GM23338 (cell line): ENCODE results near the gene PCDHA9. TPM values are rescaled to one million over a fixed set of nuclear protein-coding genes. Genes with fewer than 3 reads are reported as not detected.

Source experiments
- ATAC-seq: fragments of 200-7000 bp; cut with Tn5 transposase; 3 replicates; pipeline ENCODE4 v1.9.1; 2020
- DNase-seq: peaks from one replicate; pipeline ENCODE4 v3.0.0-alpha.2; 2015; ENCODE audit warnings: low spot score
- H2AFZ ChIP-seq: fragments of 200-600 bp; sonication (generic); 2 replicates; pipeline ENCODE4 v1.8.0; 2016; ENCODE audit warnings: antibody characterized with exemption, mild to moderate bottlenecking, moderate library complexity
- H3F3A ChIP-seq: fragments of 200-600 bp; sonication (generic); replicated peaks from 2 replicates; pipeline ENCODE4 v1.8.0; 2017; ENCODE audit warnings: antibody characterized with exemption, mixed run types, low read depth
- H3K27ac ChIP-seq: fragments of 200-600 bp; sonication (generic); 2 replicates; pipeline ENCODE4 v1.6.1; 2016; ENCODE audit warnings: low read depth
- H3K27me3 ChIP-seq: fragments of 200-600 bp; sonication (generic); 2 replicates; pipeline ENCODE4 v1.8.0; 2016; ENCODE audit warnings: mild to moderate bottlenecking, mixed run types, moderate library complexity; ENCODE audit not compliant: insufficient read depth
- H3K36me3 ChIP-seq: fragments of 200-600 bp; sonication (generic); 2 replicates; pipeline ENCODE4 v1.8.0; 2016; ENCODE audit warnings: mild to moderate bottlenecking; ENCODE audit not compliant: insufficient read depth
- H3K4me1 ChIP-seq: fragments of 200-600 bp; sonication (generic); 2 replicates; pipeline ENCODE4 v1.8.0; 2016; ENCODE audit warnings: mild to moderate bottlenecking, moderate library complexity; ENCODE audit not compliant: insufficient read depth
- H3K4me2 ChIP-seq: fragments of 200-600 bp; sonication (generic); 2 replicates; pipeline ENCODE4 v1.7.1; 2017; ENCODE audit warnings: mixed run types
- H3K4me3 ChIP-seq: fragments of 200-600 bp; sonication (generic); 2 replicates; pipeline ENCODE4 v1.6.1; 2016; ENCODE audit warnings: mixed run types
- H3K79me2 ChIP-seq: fragments of 200-600 bp; sonication (generic); replicated peaks from 2 replicates; pipeline ENCODE4 v1.8.0; 2017; ENCODE audit warnings: mild to moderate bottlenecking; ENCODE audit not compliant: insufficient read depth
- H3K9me2 ChIP-seq: fragments of 200-600 bp; sonication (generic); 2 replicates; pipeline ENCODE4 v1.8.0; 2017; ENCODE audit not compliant: insufficient read depth
- H4K20me1 ChIP-seq: fragments of 200-600 bp; sonication (generic); replicated peaks from 2 replicates; pipeline ENCODE4 v1.8.0; 2017; ENCODE audit warnings: mild to moderate bottlenecking; ENCODE audit not compliant: insufficient read depth
- H3K27ac Mint-ChIP-seq: 2 replicates; pipeline ENCODE4 v1.8.0; 2020; ENCODE audit warnings: inconsistent platforms, mild to moderate bottlenecking, moderate library complexity, mixed read lengths
- H3K27me3 Mint-ChIP-seq: 3 replicates; pipeline ENCODE4 v1.8.0; 2022; ENCODE audit warnings: low read depth, mild to moderate bottlenecking, moderate library complexity, mixed read lengths, inconsistent platforms; ENCODE audit not compliant: insufficient read depth, poor library complexity
- H3K36me3 Mint-ChIP-seq: 3 replicates; pipeline ENCODE4 v1.8.0; 2021; ENCODE audit warnings: low read depth, mild to moderate bottlenecking, inconsistent platforms, moderate library complexity, mixed read lengths
- H3K4me1 Mint-ChIP-seq: 3 replicates; pipeline ENCODE4 v1.8.0; 2020; ENCODE audit warnings: mild to moderate bottlenecking, inconsistent platforms, mixed read lengths
- H3K4me3 Mint-ChIP-seq: 3 replicates; pipeline ENCODE4 v1.8.0; 2021; ENCODE audit warnings: moderate library complexity, mild to moderate bottlenecking, inconsistent platforms, mixed read lengths
- H3K9me3 Mint-ChIP-seq: 3 replicates; pipeline ENCODE4 v1.8.0; 2020; ENCODE audit warnings: moderate library complexity, mild to moderate bottlenecking, inconsistent platforms, mixed read lengths
- CREB1 ChIP-seq: fragments of 250-450 bp; sonication (Bioruptor Pico); IDR thresholded peaks from 2 replicates; pipeline ENCODE4 v1.5.0; 2020; ENCODE audit warnings: low read depth, mild to moderate bottlenecking, moderate library complexity
- CTCF ChIP-seq, 2 experiments: fragments of 200-600 bp in 1 of 2; sonication (generic) in 1 of 2; conservative IDR thresholded peaks; 2 replicates each; pipeline versions ENCODE4 v1.5.1 to v1.6.1; 2016 to 2017; ENCODE audit warnings: antibody characterized with exemption in 2 of 2, low read depth in 2 of 2, mild to moderate bottlenecking in 2 of 2, moderate library complexity in 1 of 2
- ETS1 ChIP-seq: IDR thresholded peaks from 2 replicates; pipeline ENCODE4 v1.6.1; 2016; ENCODE audit warnings: antibody characterized with exemption
- EZH2 ChIP-seq: fragments of 200-600 bp; sonication (generic); IDR thresholded peaks from one replicate; pipeline ENCODE4 v1.8.0; 2017; ENCODE audit warnings: antibody characterized with exemption, mild to moderate bottlenecking, low read depth; ENCODE audit not compliant: unreplicated experiment
- EZH2phosphoT487 ChIP-seq: fragments of 200-600 bp; sonication (generic); IDR thresholded peaks from one replicate; pipeline ENCODE4 v1.8.1; 2018; ENCODE audit warnings: antibody characterized with exemption; ENCODE audit not compliant: unreplicated experiment
- JUNB ChIP-seq: IDR thresholded peaks from one replicate; pipeline ENCODE4 v1.6.1; 2016; ENCODE audit warnings: antibody characterized with exemption; ENCODE audit not compliant: unreplicated experiment
- NANOG ChIP-seq: IDR thresholded peaks from 2 replicates; pipeline ENCODE4 v1.6.1; 2016; ENCODE audit warnings: antibody characterized with exemption, borderline replicate concordance
- POLR2AphosphoS5 ChIP-seq: IDR thresholded peaks from 2 replicates; pipeline ENCODE4 v1.6.1; 2016; ENCODE audit warnings: antibody characterized with exemption, low read depth
- REST ChIP-seq: IDR thresholded peaks from one replicate; pipeline ENCODE4 v1.6.1; 2018; ENCODE audit warnings: antibody characterized with exemption; ENCODE audit not compliant: unreplicated experiment
- STAT1 ChIP-seq: IDR thresholded peaks from one replicate; pipeline ENCODE4 v1.6.1; 2016; ENCODE audit warnings: antibody characterized with exemption; ENCODE audit not compliant: unreplicated experiment
- ZNF114 ChIP-seq: fragments of 250-450 bp; sonication (Bioruptor Pico); IDR thresholded peaks from 2 replicates; pipeline ENCODE4 v1.5.0; 2020; ENCODE audit warnings: mild to moderate bottlenecking, moderate library complexity
- ZNF331 ChIP-seq: fragments of 250-450 bp; sonication (Bioruptor Pico); IDR thresholded peaks from 2 replicates; pipeline ENCODE4 v1.5.0; 2020; ENCODE audit warnings: low read depth, mild to moderate bottlenecking, moderate library complexity
- ZNF462 ChIP-seq: fragments of 250-450 bp; sonication (Bioruptor Pico); IDR thresholded peaks from 2 replicates; pipeline ENCODE4 v1.5.0; 2020; ENCODE audit warnings: mild to moderate bottlenecking, moderate library complexity
- polyA plus RNA-seq: library from polyadenylated mRNA; unstranded; fragments of >200 nt; fragmentation: Nextera tagmentation; extraction: Ambion mirVana; gene quantifications from 2 replicates; pipeline ENCODE4 v1.2.1, GENCODE V29; 2016
- total RNA-seq: library from RNA; depleted of rRNA; stranded (reverse); fragments of >200 nt; shearing (Covaris generic); gene quantifications from 2 replicates; pipeline ENCODE4 v1.2.3, GENCODE V29; 2014

PCDHA9 gene
- total and polyA plus RNA-seq, 2 experiments from 2014 or later: 1.6 to 3.3 TPM

- no peak within 1 kb of the TSS for H3K27ac ChIP-seq
- H3K4me1 Mint-ChIP-seq: peaks cover 7% of the 10 kb centered on the region
- peak; percentile 88 for DNase-seq
- peak within 1 kb of the TSS; percentile 79 for H3K4me2 ChIP-seq
- H3K27me3 Mint-ChIP-seq: no peaks in the 10 kb centered on the region
- peaks cover 15% of the 10 kb centered on the region for H3K9me3 Mint-ChIP-seq
- no peaks in the 10 kb centered on the region for H3K9me2 ChIP-seq
- H3K79me2 ChIP-seq: no peaks in the 10 kb centered on the region
- peak; percentile 95 for ATAC-seq
- no peaks in the 10 kb centered on the region for H3F3A ChIP-seq
- H3K4me1 ChIP-seq: 0 out of 2 replicates have a peak, but pooled peaks cover 3% of the 10 kb centered on the region
- TF ChIP-seq NANOG (no peak), CREB1 (no peak), CTCF (conservative IDR thresholded peaks at IDR 0.05; ENCODE audit: low read depth in 2 of 2) (peak; percentile 83 to 84), ZNF114 (CRISPR knock-in tag) (no peak), STAT1 (no peak), EZH2phosphoT487 (no peak), ZNF331 (CRISPR knock-in tag) (no peak), ETS1 (no peak), REST (no peak), JUNB (no peak), POLR2AphosphoS5 (peak; percentile 42; the same call in 1 of the 2 replicates), EZH2 (no peak), ZNF462 (CRISPR knock-in tag) (no peak)
- peak within 1 kb of the TSS; percentile 72 for H3K4me3 ChIP-seq
- H3K27ac Mint-ChIP-seq: peak within 1 kb of the TSS; percentile 80
- no peaks in the 10 kb centered on the region for H3K27me3 ChIP-seq
- peaks cover 37% of the 10 kb centered on the region for H3K36me3 Mint-ChIP-seq
- peak within 1 kb of the TSS; percentile 90 for H2AFZ ChIP-seq
- peak within 1 kb of the TSS; percentile 93 for H3K4me3 Mint-ChIP-seq
- no peaks in the 10 kb centered on the region for H4K20me1 ChIP-seq
- H3K36me3 ChIP-seq: no peaks in the 10 kb centered on the region
Measured at GRCh38 chr5:140806834-140807775, 41.1 kb upstream of the PCDHA9 start, which contains the start of gene PCDHA4. Gene PCDHA4 (plus strand): TSS chr5:140807068.
